Chondrocyte (in vitro differentiated cells): ENCODE results near the gene ORC1. TPM values are rescaled to one million over a fixed set of nuclear protein-coding genes. Genes with fewer than 3 reads are reported as not detected.

ENCODE experiments used
- DNase-seq: peaks from one replicate; pipeline ENCODE4 v3.0.0; 2021; ENCODE audit warnings: mixed read lengths, low spot score
- H3K27ac Mint-ChIP-seq: one replicate; pipeline ENCODE4 v1.8.0; 2021; ENCODE audit warnings: mild to moderate bottlenecking, moderate library complexity, mixed read lengths; ENCODE audit not compliant: unreplicated experiment
- H3K27me3 Mint-ChIP-seq: 2 replicates; pipeline ENCODE4 v1.8.0; 2021; ENCODE audit warnings: low read depth, mixed read lengths
- H3K36me3 Mint-ChIP-seq: 2 replicates; pipeline ENCODE4 v1.8.0; 2021; ENCODE audit warnings: low read depth, mixed read lengths
- H3K4me1 Mint-ChIP-seq: 2 replicates; pipeline ENCODE4 v1.8.0; 2021; ENCODE audit warnings: low read depth, mild to moderate bottlenecking, mixed read lengths
- H3K4me3 Mint-ChIP-seq: one replicate; pipeline ENCODE4 v1.8.0; 2021; ENCODE audit warnings: mild to moderate bottlenecking, moderate library complexity, mixed read lengths; ENCODE audit not compliant: unreplicated experiment
- H3K9me3 Mint-ChIP-seq: 2 replicates; pipeline ENCODE4 v1.8.0; 2021; ENCODE audit warnings: low read depth, mixed read lengths
- CTCF ChIP-seq: fragments of 200-600 bp; sonication (generic); IDR thresholded peaks from 2 replicates; pipeline ENCODE4 v1.5.0; 2021; ENCODE audit warnings: antibody characterized with exemption, mild to moderate bottlenecking, moderate library complexity
- total RNA-seq: library from RNA; stranded (reverse); gene quantifications from 3 replicates; pipeline ENCODE4 v1.2.1, GENCODE V29; 2021

ORC1 gene
- total RNA-seq, 1 donor from 2014 or later, result 1.2 TPM

- Mint-ChIP-seq H3K9me3 (no peaks in the 10 kb centered on the region), H3K36me3 (peaks cover 14% of the 10 kb centered on the region), H3K27ac (peak overlapping the region; percentile 96), H3K4me3 (peak overlapping the region; percentile 93), H3K4me1 (peaks cover 25% of the 10 kb centered on the region), H3K27me3 (no peaks in the 10 kb centered on the region)
- no peak for TF ChIP-seq CTCF
- DNase-seq, result no peak
Measured at GRCh38 chr1:52364235-52364839, 39.9 kb downstream of the ORC1 start.

GRCh38 chr1:52360595-52360968 lies 43.6 kb downstream of the ORC1 start:
- TF ChIP-seq CTCF, result no peak
- Mint-ChIP-seq H3K27me3 (no peaks in the 10 kb centered on the region), H3K36me3 (peaks cover 36% of the 10 kb centered on the region), H3K4me3 (no peak overlapping the region), H3K27ac (no peak overlapping the region), H3K4me1 (peaks cover 16% of the 10 kb centered on the region), H3K9me3 (no peaks in the 10 kb centered on the region)
- no peak for DNase-seq

- Mint-ChIP-seq H3K27me3 (no peaks in the 10 kb centered on the region), H3K4me1 (peaks cover 12% of the 10 kb centered on the region), H3K4me3 (no peak overlapping the region), H3K36me3 (peaks cover 42% of the 10 kb centered on the region), H3K27ac (no peak overlapping the region), H3K9me3 (no peaks in the 10 kb centered on the region)
- no peak for DNase-seq
- no peak for TF ChIP-seq CTCF
Measured at GRCh38 chr1:52359676-52360594, 44.3 kb downstream of the ORC1 start.

GRCh38 chr1:52358851-52359497 lies 45.2 kb downstream of the ORC1 start:
- Mint-ChIP-seq H3K4me3 (no peak overlapping the region), H3K27ac (no peak overlapping the region), H3K27me3 (no peaks in the 10 kb centered on the region), H3K36me3 (peaks cover 49% of the 10 kb centered on the region), H3K9me3 (no peaks in the 10 kb centered on the region), H3K4me1 (peaks cover 2% of the 10 kb centered on the region)
- DNase-seq, result no peak
- no peak for TF ChIP-seq CTCF

GRCh38 chr1:52357397-52357796 lies 46.8 kb downstream of the ORC1 start:
- no peaks in the 10 kb centered on the region for H3K9me3 Mint-ChIP-seq
- peaks cover 3% of the 10 kb centered on the region for H3K4me1 Mint-ChIP-seq
- H3K4me3 Mint-ChIP-seq, result no peak overlapping the region
- no peak overlapping the region for H3K27ac Mint-ChIP-seq
- H3K36me3 Mint-ChIP-seq, result peaks cover 62% of the 10 kb centered on the region
- no peak for TF ChIP-seq CTCF
- DNase-seq, result no peak
- no peaks in the 10 kb centered on the region for H3K27me3 Mint-ChIP-seq
